GM23338 (cell line): ENCODE results near the gene RCAN3. TPM values are rescaled to one million over a fixed set of nuclear protein-coding genes. Genes with fewer than 3 reads are reported as not detected.

Experiments
- ATAC-seq: fragments of 200-7000 bp; cut with Tn5 transposase; 3 replicates; pipeline ENCODE4 v1.9.1; 2020
- DNase-seq: peaks from one replicate; pipeline ENCODE4 v3.0.0-alpha.2; 2015; ENCODE audit warnings: low spot score
- H2AFZ ChIP-seq: fragments of 200-600 bp; sonication (generic); 2 replicates; pipeline ENCODE4 v1.8.0; 2016; ENCODE audit warnings: antibody characterized with exemption, mild to moderate bottlenecking, moderate library complexity
- H3F3A ChIP-seq: fragments of 200-600 bp; sonication (generic); replicated peaks from 2 replicates; pipeline ENCODE4 v1.8.0; 2017; ENCODE audit warnings: antibody characterized with exemption, mixed run types, low read depth
- H3K27ac ChIP-seq: fragments of 200-600 bp; sonication (generic); 2 replicates; pipeline ENCODE4 v1.6.1; 2016; ENCODE audit warnings: low read depth
- H3K27me3 ChIP-seq: fragments of 200-600 bp; sonication (generic); 2 replicates; pipeline ENCODE4 v1.8.0; 2016; ENCODE audit warnings: mild to moderate bottlenecking, mixed run types, moderate library complexity; ENCODE audit not compliant: insufficient read depth
- H3K36me3 ChIP-seq: fragments of 200-600 bp; sonication (generic); 2 replicates; pipeline ENCODE4 v1.8.0; 2016; ENCODE audit warnings: mild to moderate bottlenecking; ENCODE audit not compliant: insufficient read depth
- H3K4me1 ChIP-seq: fragments of 200-600 bp; sonication (generic); 2 replicates; pipeline ENCODE4 v1.8.0; 2016; ENCODE audit warnings: mild to moderate bottlenecking, moderate library complexity; ENCODE audit not compliant: insufficient read depth
- H3K4me2 ChIP-seq: fragments of 200-600 bp; sonication (generic); 2 replicates; pipeline ENCODE4 v1.7.1; 2017; ENCODE audit warnings: mixed run types
- H3K4me3 ChIP-seq: fragments of 200-600 bp; sonication (generic); 2 replicates; pipeline ENCODE4 v1.6.1; 2016; ENCODE audit warnings: mixed run types
- H3K79me2 ChIP-seq: fragments of 200-600 bp; sonication (generic); replicated peaks from 2 replicates; pipeline ENCODE4 v1.8.0; 2017; ENCODE audit warnings: mild to moderate bottlenecking; ENCODE audit not compliant: insufficient read depth
- H3K9me2 ChIP-seq: fragments of 200-600 bp; sonication (generic); 2 replicates; pipeline ENCODE4 v1.8.0; 2017; ENCODE audit not compliant: insufficient read depth
- H4K20me1 ChIP-seq: fragments of 200-600 bp; sonication (generic); replicated peaks from 2 replicates; pipeline ENCODE4 v1.8.0; 2017; ENCODE audit warnings: mild to moderate bottlenecking; ENCODE audit not compliant: insufficient read depth
- H3K27ac Mint-ChIP-seq: 2 replicates; pipeline ENCODE4 v1.8.0; 2020; ENCODE audit warnings: inconsistent platforms, mild to moderate bottlenecking, moderate library complexity, mixed read lengths
- H3K27me3 Mint-ChIP-seq: 3 replicates; pipeline ENCODE4 v1.8.0; 2022; ENCODE audit warnings: low read depth, mild to moderate bottlenecking, moderate library complexity, mixed read lengths, inconsistent platforms; ENCODE audit not compliant: insufficient read depth, poor library complexity
- H3K36me3 Mint-ChIP-seq: 3 replicates; pipeline ENCODE4 v1.8.0; 2021; ENCODE audit warnings: low read depth, mild to moderate bottlenecking, inconsistent platforms, moderate library complexity, mixed read lengths
- H3K4me1 Mint-ChIP-seq: 3 replicates; pipeline ENCODE4 v1.8.0; 2020; ENCODE audit warnings: mild to moderate bottlenecking, inconsistent platforms, mixed read lengths
- H3K4me3 Mint-ChIP-seq: 3 replicates; pipeline ENCODE4 v1.8.0; 2021; ENCODE audit warnings: moderate library complexity, mild to moderate bottlenecking, inconsistent platforms, mixed read lengths
- H3K9me3 Mint-ChIP-seq: 3 replicates; pipeline ENCODE4 v1.8.0; 2020; ENCODE audit warnings: moderate library complexity, mild to moderate bottlenecking, inconsistent platforms, mixed read lengths
- CREB1 ChIP-seq: fragments of 250-450 bp; sonication (Bioruptor Pico); IDR thresholded peaks from 2 replicates; pipeline ENCODE4 v1.5.0; 2020; ENCODE audit warnings: low read depth, mild to moderate bottlenecking, moderate library complexity
- CTCF ChIP-seq, 2 experiments: fragments of 200-600 bp in 1 of 2; sonication (generic) in 1 of 2; conservative IDR thresholded peaks; 2 replicates each; pipeline versions ENCODE4 v1.5.1 to v1.6.1; 2016 to 2017; ENCODE audit warnings: antibody characterized with exemption in 2 of 2, low read depth in 2 of 2, mild to moderate bottlenecking in 2 of 2, moderate library complexity in 1 of 2
- ETS1 ChIP-seq: IDR thresholded peaks from 2 replicates; pipeline ENCODE4 v1.6.1; 2016; ENCODE audit warnings: antibody characterized with exemption
- EZH2 ChIP-seq: fragments of 200-600 bp; sonication (generic); IDR thresholded peaks from one replicate; pipeline ENCODE4 v1.8.0; 2017; ENCODE audit warnings: antibody characterized with exemption, mild to moderate bottlenecking, low read depth; ENCODE audit not compliant: unreplicated experiment
- EZH2phosphoT487 ChIP-seq: fragments of 200-600 bp; sonication (generic); IDR thresholded peaks from one replicate; pipeline ENCODE4 v1.8.1; 2018; ENCODE audit warnings: antibody characterized with exemption; ENCODE audit not compliant: unreplicated experiment
- JUNB ChIP-seq: IDR thresholded peaks from one replicate; pipeline ENCODE4 v1.6.1; 2016; ENCODE audit warnings: antibody characterized with exemption; ENCODE audit not compliant: unreplicated experiment
- NANOG ChIP-seq: IDR thresholded peaks from 2 replicates; pipeline ENCODE4 v1.6.1; 2016; ENCODE audit warnings: antibody characterized with exemption, borderline replicate concordance
- POLR2AphosphoS5 ChIP-seq: IDR thresholded peaks from 2 replicates; pipeline ENCODE4 v1.6.1; 2016; ENCODE audit warnings: antibody characterized with exemption, low read depth
- STAT1 ChIP-seq: IDR thresholded peaks from one replicate; pipeline ENCODE4 v1.6.1; 2016; ENCODE audit warnings: antibody characterized with exemption; ENCODE audit not compliant: unreplicated experiment
- ZNF114 ChIP-seq: fragments of 250-450 bp; sonication (Bioruptor Pico); IDR thresholded peaks from 2 replicates; pipeline ENCODE4 v1.5.0; 2020; ENCODE audit warnings: mild to moderate bottlenecking, moderate library complexity
- ZNF331 ChIP-seq: fragments of 250-450 bp; sonication (Bioruptor Pico); IDR thresholded peaks from 2 replicates; pipeline ENCODE4 v1.5.0; 2020; ENCODE audit warnings: low read depth, mild to moderate bottlenecking, moderate library complexity
- ZNF462 ChIP-seq: fragments of 250-450 bp; sonication (Bioruptor Pico); IDR thresholded peaks from 2 replicates; pipeline ENCODE4 v1.5.0; 2020; ENCODE audit warnings: mild to moderate bottlenecking, moderate library complexity
- polyA plus RNA-seq: library from polyadenylated mRNA; unstranded; fragments of >200 nt; fragmentation: Nextera tagmentation; extraction: Ambion mirVana; gene quantifications from 2 replicates; pipeline ENCODE4 v1.2.1, GENCODE V29; 2016
- total RNA-seq: library from RNA; depleted of rRNA; stranded (reverse); fragments of >200 nt; shearing (Covaris generic); gene quantifications from 2 replicates; pipeline ENCODE4 v1.2.3, GENCODE V29; 2014

Gene RCAN3
- total and polyA plus RNA-seq, 2 experiments from 2014 or later: 8.9 to 11.2 TPM

- TF ChIP-seq CTCF (conservative IDR thresholded peaks at IDR 0.05; ENCODE audit: low read depth in 2 of 2) (no peak), ZNF462 (no peak), NANOG (no peak), ZNF114 (no peak)
Observed at GRCh38 chr1:24493785-24494184, 8.9 kb upstream of the RCAN3 start (continued).

- Mint-ChIP-seq H3K36me3 (peaks cover 2% of the 10 kb centered on the region; the same call in 1 of the 3 replicates), H3K4me1 (peaks cover 14% of the 10 kb centered on the region), H3K4me3 (no peak overlapping the region), H3K9me3 (peaks cover 3% of the 10 kb centered on the region; the same call in 1 of the 3 replicates), H3K27ac (no peak overlapping the region), H3K27me3 (peaks cover 6% of the 10 kb centered on the region)
- H3K36me3 ChIP-seq: no peaks in the 10 kb centered on the region
- no peak overlapping the region for H3K4me2 ChIP-seq
- H3K79me2 ChIP-seq: no peaks in the 10 kb centered on the region
- H4K20me1 ChIP-seq: no peaks in the 10 kb centered on the region
- no peak overlapping the region for H3K27ac ChIP-seq
- H2AFZ ChIP-seq: no peak overlapping the region
- H3K4me3 ChIP-seq: no peak overlapping the region
- ATAC-seq: no peak
- DNase-seq: no peak
- H3K4me1 ChIP-seq: peaks cover 15% of the 10 kb centered on the region
- 0 out of 2 replicates have a peak, but pooled peaks cover 2% of the 10 kb centered on the region for H3F3A ChIP-seq
- H3K27me3 ChIP-seq: peaks cover 3% of the 10 kb centered on the region
- no peaks in the 10 kb centered on the region for H3K9me2 ChIP-seq
- TF ChIP-seq ETS1: no peak
- TF ChIP-seq EZH2: no peak
- TF ChIP-seq JUNB: no peak
- TF ChIP-seq ZNF331 (CRISPR knock-in tag): no peak
- no peak for TF ChIP-seq POLR2AphosphoS5
- no peak for TF ChIP-seq ZNF114
- no peak for TF ChIP-seq CREB1
- no peak for TF ChIP-seq NANOG
- no peak for TF ChIP-seq STAT1
- no peak for TF ChIP-seq EZH2phosphoT487
Observed at GRCh38 chr1:24498589-24498988, 4.0 kb upstream of the RCAN3 start.
